ENCODE results near the gene SYT12. TPM values are rescaled to one million over a fixed set of nuclear protein-coding genes. Genes with fewer than 3 reads are reported as not detected.
A peak's percentile ranks its signal among the peaks of the same experiment; 100 is the strongest.

Gene SYT12
- total RNA-seq, 1 donor from 2014 or later = 0.44 TPM

GRCh38 chr11:67041602-67042001, 18.7 kb downstream of the SYT12 start:
- TF ChIP-seq CTCF (conservative IDR thresholded peaks at IDR 0.05) = no peak
- Mint-ChIP-seq H3K9me3 (no peaks in the 10 kb centered on the region), H3K4me3 (no peak overlapping the region), H3K4me1 (no peaks in the 10 kb centered on the region), H3K27ac (ENCODE audit: unreplicated experiment) (no peak overlapping the region), H3K36me3 (ENCODE audit: low read depth) (no peaks in the 10 kb centered on the region), H3K27me3 (ENCODE audit: low read depth) (no peaks in the 10 kb centered on the region)
- DNase-seq (ENCODE audit: low read depth, low spot score) = no peak

- no peak overlapping the region for H3K4me3 Mint-ChIP-seq
- no peak overlapping the region for H3K27ac Mint-ChIP-seq (ENCODE audit: unreplicated experiment)
- no peak for DNase-seq (ENCODE audit: low read depth, low spot score)
- no peaks in the 10 kb centered on the region for H3K36me3 Mint-ChIP-seq (ENCODE audit: low read depth)
- TF ChIP-seq CTCF (conservative IDR thresholded peaks at IDR 0.05) = no peak
- H3K9me3 Mint-ChIP-seq = no peaks in the 10 kb centered on the region
- H3K4me1 Mint-ChIP-seq = no peaks in the 10 kb centered on the region
- no peaks in the 10 kb centered on the region for H3K27me3 Mint-ChIP-seq (ENCODE audit: low read depth)
Measured at GRCh38 chr11:67043572-67044349, 20.8 kb downstream of the SYT12 start.

- TF ChIP-seq CTCF (conservative IDR thresholded peaks at IDR 0.05) = no peak
- Mint-ChIP-seq H3K4me3 (no peak overlapping the region), H3K9me3 (no peaks in the 10 kb centered on the region), H3K36me3 (ENCODE audit: low read depth) (no peaks in the 10 kb centered on the region), H3K27me3 (ENCODE audit: low read depth) (no peaks in the 10 kb centered on the region), H3K27ac (ENCODE audit: unreplicated experiment) (no peak overlapping the region), H3K4me1 (no peaks in the 10 kb centered on the region)
- no peak for DNase-seq (ENCODE audit: low read depth, low spot score)
Measured at GRCh38 chr11:67044496-67044895, 21.6 kb downstream of the SYT12 start.

- H3K9me3 Mint-ChIP-seq = no peaks in the 10 kb centered on the region
- no peaks in the 10 kb centered on the region for H3K36me3 Mint-ChIP-seq (ENCODE audit: low read depth)
- no peaks in the 10 kb centered on the region for H3K4me1 Mint-ChIP-seq
- no peak for TF ChIP-seq CTCF (conservative IDR thresholded peaks at IDR 0.05)
- no peak for DNase-seq (ENCODE audit: low read depth, low spot score)
- no peaks in the 10 kb centered on the region for H3K27me3 Mint-ChIP-seq (ENCODE audit: low read depth)
- H3K27ac Mint-ChIP-seq (ENCODE audit: unreplicated experiment) = peak overlapping the region; percentile 50
- no peak overlapping the region for H3K4me3 Mint-ChIP-seq
Measured at GRCh38 chr11:67045314-67045713, 22.4 kb downstream of the SYT12 start.

- no peak for DNase-seq (ENCODE audit: low read depth, low spot score)
- Mint-ChIP-seq H3K4me1 (no peaks in the 10 kb centered on the region), H3K27ac (ENCODE audit: unreplicated experiment) (no peak overlapping the region), H3K4me3 (no peak overlapping the region), H3K27me3 (ENCODE audit: low read depth) (no peaks in the 10 kb centered on the region), H3K36me3 (ENCODE audit: low read depth) (no peaks in the 10 kb centered on the region), H3K9me3 (no peaks in the 10 kb centered on the region)
- no peak for TF ChIP-seq CTCF (conservative IDR thresholded peaks at IDR 0.05)
Measured at GRCh38 chr11:67048515-67049130, 25.7 kb downstream of the SYT12 start.

Data from neural crest cell (in vitro differentiated cells).